Activated T-helper 9 cell treated with anti-CD3 and anti-CD28 coated beads, Interleukin-2, amount 50 U/mL, for 16 hours (primary cell): ENCODE results near the gene ATRNL1.

Source experiments
- DNase-seq: peaks from one replicate; pipeline ENCODE4 v3.0.0-alpha.2; 2020; ENCODE audit warnings: low read depth

Gene ATRNL1

GRCh38 chr10:115845921-115846320 lies 752.8 kb downstream of the ATRNL1 start:
- DNase-seq = no peak

DNA sequence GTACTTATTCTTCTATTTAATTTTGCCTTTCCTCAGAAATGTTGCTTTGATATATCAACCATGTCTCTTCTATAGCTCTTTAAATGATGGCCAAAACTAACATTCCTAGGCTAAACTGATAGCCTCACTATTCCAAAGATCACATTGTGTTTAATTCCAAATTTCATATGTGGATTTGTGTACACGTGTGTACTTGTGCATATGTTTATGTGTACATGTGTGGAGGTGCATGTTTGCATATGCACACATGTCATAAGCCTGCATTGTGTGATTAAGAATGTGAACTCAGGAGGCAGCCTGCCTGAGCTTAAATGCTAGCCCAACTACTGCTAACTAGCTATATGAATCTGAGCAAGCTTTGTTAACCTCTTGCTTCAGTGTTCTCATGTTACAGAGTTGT lies 753.4 kb downstream of the ATRNL1 start:
- DNase-seq = no peak

DNA sequence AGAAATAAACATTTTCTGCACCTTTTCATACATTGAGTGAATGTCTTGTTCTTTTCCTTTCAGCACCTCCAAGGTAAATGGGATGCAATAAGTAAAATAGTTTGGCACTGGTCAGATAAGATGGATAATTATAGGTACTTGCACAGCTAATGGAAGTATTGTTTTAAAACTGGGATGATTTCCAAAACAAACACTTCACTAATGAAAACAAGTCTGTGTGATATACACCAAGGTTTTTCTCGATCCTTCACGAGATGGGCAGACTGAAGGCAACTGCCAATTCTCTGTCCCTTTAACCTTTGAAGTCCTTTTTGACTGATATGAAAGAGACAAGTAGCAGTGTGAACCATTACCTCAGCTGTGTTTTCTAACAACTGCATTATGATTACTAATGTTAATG lies 756.0 kb downstream of the ATRNL1 start:
- no peak for DNase-seq

- DNase-seq = no peak
Observed at GRCh38 chr10:115850666-115851065, 757.5 kb downstream of the ATRNL1 start.

DNA sequence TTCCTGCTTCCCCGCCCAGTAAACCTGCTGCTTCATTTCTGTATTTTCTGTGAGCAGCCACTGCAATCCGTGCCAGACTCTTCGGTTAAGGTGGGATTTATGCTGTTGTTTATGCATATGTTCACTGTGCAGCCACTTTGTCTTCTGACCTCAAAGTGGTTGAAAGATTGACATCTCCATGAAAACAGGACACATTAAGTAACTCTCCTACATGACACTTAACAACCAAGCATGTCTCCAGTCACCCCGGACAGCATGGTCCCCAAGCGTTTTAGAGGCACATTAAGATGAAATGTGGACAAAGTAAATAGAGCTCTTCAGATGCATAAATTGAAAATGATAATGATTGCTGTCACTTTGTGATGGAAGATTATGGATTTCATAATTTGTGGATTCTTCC lies 758.5 kb downstream of the ATRNL1 start:
- DNase-seq = no peak

GRCh38 chr10:115854740-115855435 lies 761.7 kb downstream of the ATRNL1 start:
- no peak for DNase-seq

DNA sequence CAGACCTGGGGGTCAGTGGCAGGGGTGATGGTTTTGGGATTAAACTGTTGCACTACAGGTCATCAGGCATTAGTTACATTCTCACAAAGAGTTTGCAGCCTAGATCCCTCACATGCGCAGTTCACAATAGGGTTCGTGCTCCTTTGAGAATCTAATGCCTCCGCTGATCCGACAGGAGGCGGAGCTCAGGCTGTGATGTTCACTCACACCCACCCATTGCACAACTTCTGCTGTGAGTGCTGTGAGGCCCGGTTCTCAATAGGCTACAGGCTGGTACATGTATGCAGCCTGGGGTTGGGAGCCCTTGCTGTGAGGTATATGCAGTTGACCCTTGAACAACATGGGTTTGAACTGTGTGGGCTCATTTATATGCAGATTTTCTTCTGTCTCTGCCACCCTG lies 763.4 kb downstream of the ATRNL1 start:
- DNase-seq = no peak

DNA sequence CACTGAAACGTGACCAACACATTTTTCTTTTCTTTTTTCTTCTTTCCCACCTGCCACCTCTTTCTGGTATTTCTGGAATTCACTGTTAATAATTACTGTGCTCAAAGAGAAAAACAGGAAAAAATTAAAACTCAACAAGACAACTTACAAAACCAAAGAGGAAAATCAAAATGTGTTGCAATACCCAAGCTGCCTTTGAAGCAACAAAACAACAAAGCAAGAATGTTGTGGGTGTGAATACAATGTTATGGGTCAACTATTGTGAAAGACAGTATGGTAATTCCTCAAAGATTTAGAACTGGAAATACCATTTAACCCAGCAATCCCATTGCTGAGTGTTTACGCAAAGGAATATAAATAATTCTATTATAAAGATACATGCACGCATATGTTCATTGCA lies 764.7 kb downstream of the ATRNL1 start:
- no peak for DNase-seq

GRCh38 chr10:115860182-115861107 lies 767.3 kb downstream of the ATRNL1 start:
- DNase-seq = no peak

DNA sequence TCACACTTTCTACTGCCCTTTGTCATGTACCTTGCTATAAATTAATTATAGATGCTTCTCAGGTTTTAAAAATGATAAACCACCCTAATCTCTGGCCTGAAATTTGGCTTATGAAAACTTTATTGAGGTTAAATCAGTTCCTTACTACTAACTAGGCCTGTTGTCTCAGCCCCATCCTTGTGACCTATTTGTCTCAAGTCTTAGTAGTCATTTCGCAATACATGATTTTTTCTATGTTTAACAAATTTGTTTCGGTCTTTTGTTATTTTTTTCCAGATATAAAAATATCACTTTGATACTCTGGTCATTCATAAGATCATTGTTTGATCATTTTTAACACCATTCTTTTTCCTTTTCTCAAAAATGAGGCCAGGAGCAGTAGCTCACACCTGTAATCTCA lies 768.3 kb downstream of the ATRNL1 start:
- DNase-seq = no peak

- no peak for DNase-seq
Observed at GRCh38 chr10:115861864-115862263, 768.7 kb downstream of the ATRNL1 start.

DNA sequence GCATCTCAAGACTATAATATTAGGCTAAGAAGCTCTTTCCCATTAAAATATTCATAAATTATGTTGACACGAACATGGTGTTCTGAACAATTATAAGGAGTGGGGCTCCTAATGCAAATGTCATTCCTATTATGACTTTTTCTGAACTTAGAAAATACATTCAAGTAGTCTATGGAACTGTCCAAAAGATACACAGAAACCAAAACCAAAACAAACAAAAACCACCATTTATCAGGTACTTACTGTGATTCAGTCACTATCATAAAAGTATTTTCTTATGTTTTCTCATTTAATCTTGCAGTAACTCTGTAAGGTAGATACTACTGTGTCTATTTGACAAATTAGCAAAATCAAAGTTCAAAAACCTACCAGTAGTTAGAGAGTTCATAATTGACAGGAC lies 773.0 kb downstream of the ATRNL1 start:
- DNase-seq = no peak

DNA sequence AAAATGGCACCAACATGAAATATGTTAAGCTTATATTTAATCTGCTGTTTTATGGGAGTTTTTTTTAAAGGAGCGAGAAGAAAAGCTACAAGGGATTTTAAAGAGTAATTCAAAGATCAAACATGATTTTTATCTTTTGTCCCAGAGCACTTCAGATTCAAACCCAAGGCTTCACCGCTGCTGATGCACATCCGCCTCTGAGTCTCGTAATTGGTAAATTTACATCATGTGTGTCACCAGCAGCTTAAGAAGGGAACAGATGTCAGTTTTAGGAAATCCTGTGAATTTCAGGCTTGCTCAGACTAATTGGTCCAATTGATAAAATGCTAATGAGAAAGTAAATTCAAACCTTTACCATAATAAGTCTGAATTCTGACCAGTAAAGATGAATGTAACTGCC lies 773.5 kb downstream of the ATRNL1 start:
- no peak for DNase-seq

DNA sequence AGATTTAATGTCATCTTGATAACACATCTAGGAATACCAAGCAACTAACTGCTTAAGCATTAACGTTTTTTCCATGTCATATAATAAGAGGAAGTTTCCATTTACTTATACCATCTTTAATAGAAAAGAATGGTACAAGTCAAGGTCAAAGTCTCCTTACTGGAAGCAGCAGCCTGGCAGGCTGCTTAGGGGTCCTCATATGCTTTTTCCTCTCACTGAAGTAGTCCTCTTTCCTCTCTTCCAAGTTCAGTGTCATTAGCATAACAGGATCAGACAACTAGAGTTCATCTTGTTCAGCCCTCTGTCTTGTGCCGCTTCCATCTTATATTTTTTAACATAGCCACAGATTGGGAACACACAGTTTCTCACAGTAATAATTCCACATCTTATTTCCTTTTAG lies 774.1 kb downstream of the ATRNL1 start:
- DNase-seq = no peak

- DNase-seq = no peak
Observed at GRCh38 chr10:115871855-115872254, 778.7 kb downstream of the ATRNL1 start.

DNA sequence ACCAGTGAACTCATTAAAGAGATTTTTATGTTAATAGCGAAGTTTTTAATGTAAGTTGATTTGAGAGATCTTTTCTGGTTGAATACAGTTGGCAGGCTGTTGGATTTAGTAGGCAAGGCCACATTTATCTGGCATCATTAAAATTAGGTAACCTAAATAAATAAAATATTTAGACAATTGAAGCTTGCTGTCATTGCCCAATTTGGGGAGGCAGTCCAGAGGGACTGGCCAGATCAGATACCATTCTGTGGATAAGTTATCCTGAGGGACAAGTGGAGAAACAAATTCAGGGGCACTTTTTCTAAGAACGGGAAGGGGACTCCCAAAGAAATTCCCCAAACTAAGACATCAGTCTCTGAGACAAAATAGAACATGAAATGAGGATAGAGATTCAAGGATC lies 782.0 kb downstream of the ATRNL1 start:
- DNase-seq = no peak

DNA sequence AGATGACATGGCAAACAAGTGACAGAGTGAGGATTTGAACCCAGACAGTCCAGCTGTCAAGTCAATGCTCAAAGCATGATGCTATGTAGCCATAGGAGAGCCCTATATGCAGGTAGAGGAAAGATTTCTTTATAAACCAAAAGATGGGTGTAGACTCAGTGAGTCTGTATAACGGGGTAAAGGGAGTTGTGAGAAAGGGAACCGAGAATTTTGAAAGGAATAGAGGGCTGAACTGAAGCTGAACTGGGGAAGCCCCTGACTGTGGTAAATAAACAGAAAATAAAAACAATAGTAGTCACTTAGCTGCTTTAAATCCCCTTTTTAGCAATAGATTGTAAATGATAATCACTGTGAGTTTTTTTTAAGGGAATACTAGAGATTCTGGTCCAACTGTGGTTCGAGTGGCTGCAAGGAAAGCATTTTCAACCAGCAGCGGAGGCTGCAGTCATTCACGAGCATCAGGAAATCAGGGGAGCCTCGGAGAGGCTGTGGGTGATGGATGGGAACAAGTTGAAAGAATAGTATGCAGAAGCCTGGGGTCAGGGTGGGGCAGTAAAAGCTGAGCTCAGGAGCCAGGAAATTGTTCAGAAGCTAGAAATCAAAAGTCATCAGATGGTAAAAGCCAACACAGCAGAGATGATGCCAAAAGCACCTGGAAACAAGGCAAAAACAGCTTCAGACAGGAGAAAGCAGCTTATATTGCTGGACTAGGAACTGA lies 786.4 kb downstream of the ATRNL1 start:
- no peak for DNase-seq

- no peak for DNase-seq
Observed at GRCh38 chr10:115882021-115882420, 788.9 kb downstream of the ATRNL1 start.

- no peak for DNase-seq
Observed at GRCh38 chr10:115883372-115883771, 790.2 kb downstream of the ATRNL1 start.

GRCh38 chr10:115884331-115884730 lies 791.2 kb downstream of the ATRNL1 start:
- DNase-seq = no peak

DNA sequence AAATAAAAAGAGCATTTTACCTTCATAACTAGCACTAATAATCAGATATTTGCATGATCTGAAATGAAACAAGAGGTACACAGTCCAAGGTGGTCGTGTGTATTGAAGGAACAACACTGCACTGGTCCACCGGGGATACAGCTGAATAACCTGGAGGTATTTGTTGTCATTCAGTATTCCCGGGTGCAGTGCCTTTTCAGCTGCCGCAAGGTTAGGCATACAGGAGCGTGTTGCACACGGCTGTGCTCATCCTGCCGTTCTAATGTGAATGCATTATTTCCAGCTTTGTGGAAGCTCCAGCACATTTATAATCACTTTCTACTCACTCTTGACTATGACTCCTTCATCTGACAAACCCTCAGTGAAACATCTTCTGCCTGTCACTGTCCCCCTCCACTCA lies 802.0 kb downstream of the ATRNL1 start:
- DNase-seq = no peak

DNA sequence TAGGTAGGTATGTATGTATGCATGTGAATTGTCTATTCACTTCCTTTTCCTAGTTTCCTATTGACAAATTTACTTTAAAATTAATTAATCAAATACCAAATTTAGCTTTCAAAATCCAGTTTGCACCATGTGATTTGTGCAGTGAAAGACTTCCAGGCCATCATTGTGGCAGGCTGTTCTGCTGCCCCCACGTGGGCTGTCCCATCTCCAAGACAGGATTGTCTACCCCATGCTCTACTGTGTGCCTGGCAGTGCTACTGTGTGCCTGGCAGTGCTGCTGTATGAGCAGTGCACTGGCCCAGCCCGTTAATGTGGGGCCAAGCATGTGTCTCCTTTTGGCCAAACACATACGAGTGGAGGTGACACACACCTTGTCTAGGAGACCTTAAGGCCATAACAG lies 805.1 kb downstream of the ATRNL1 start:
- no peak for DNase-seq

- no peak for DNase-seq
Observed at GRCh38 chr10:115902596-115902995, 809.4 kb downstream of the ATRNL1 start.
